HEK293T (cell line): ENCODE measurements around the gene SEMA4C.

ENCODE experiments used
- BHLHE40 ChIP-seq: fragments of 450-650 bp; IDR thresholded peaks from 2 replicates; pipeline ENCODE4 v1.6.1; 2016; ENCODE audit warnings: mild to moderate bottlenecking, moderate library complexity, borderline replicate concordance
- FOXK2 ChIP-seq: fragments of 450-650 bp; IDR thresholded peaks from 2 replicates; pipeline ENCODE4 v1.6.1; 2016; ENCODE audit warnings: mild to moderate bottlenecking
- FOXM1 ChIP-seq: fragments of 450-650 bp; IDR thresholded peaks from 2 replicates; pipeline ENCODE4 v1.6.1; 2017; ENCODE audit warnings: mild to moderate bottlenecking, borderline replicate concordance
- NFRKB ChIP-seq: fragments of 450-650 bp; IDR thresholded peaks from 2 replicates; pipeline ENCODE4 v1.6.1; 2016; ENCODE audit warnings: mild to moderate bottlenecking, moderate library complexity
- SP1 ChIP-seq: fragments of 450-650 bp; IDR thresholded peaks from 2 replicates; pipeline ENCODE4 v1.6.1; 2017

- TF ChIP-seq FOXM1 (no peak), NFRKB (no peak), FOXK2 (no peak), SP1 (no peak), BHLHE40 (no peak)
These were observed 36.9 kb downstream of the SEMA4C start for GRCh38 chr2:96832754-96833507.
